Nephron (organoid): ENCODE results near the gene NUDCD2.
A peak's percentile ranks its signal among the peaks of the same experiment; 100 is the strongest.

Experiments used
- H3K27ac Mint-ChIP-seq, 3 experiments: 2 replicates each; pipeline ENCODE4 v1.8.0; 2020; ENCODE audit warnings: mixed read lengths in 3 of 3, mild to moderate bottlenecking in 2 of 3, moderate library complexity in 1 of 3
- H3K27me3 Mint-ChIP-seq: 2 replicates; pipeline ENCODE4 v1.8.0; 2021; ENCODE audit warnings: low read depth, mild to moderate bottlenecking, moderate library complexity, mixed read lengths
- H3K36me3 Mint-ChIP-seq: 2 replicates; pipeline ENCODE4 v1.8.0; 2020; ENCODE audit warnings: low read depth, mixed read lengths
- H3K4me1 Mint-ChIP-seq: 2 replicates; pipeline ENCODE4 v1.8.0; 2020; ENCODE audit warnings: mixed read lengths
- H3K4me3 Mint-ChIP-seq, 3 experiments: 2 replicates each; pipeline ENCODE4 v1.8.0; 2020; ENCODE audit warnings: mild to moderate bottlenecking in 3 of 3, mixed read lengths in 3 of 3, moderate library complexity in 2 of 3
- H3K9me3 Mint-ChIP-seq: 2 replicates; pipeline ENCODE4 v1.8.0; 2020; ENCODE audit warnings: mixed read lengths
- CTCF ChIP-seq, 3 experiments: fragments of 200-600 bp; sonication (generic); IDR thresholded peaks; one replicate each; pipeline ENCODE4 v1.5.0; 2021; ENCODE audit warnings: antibody characterized with exemption in 3 of 3; ENCODE audit not compliant: unreplicated experiment in 3 of 3

The NUDCD2 gene

GRCh38 chr5:163505368-163506094 lies 45.6 kb upstream of the NUDCD2 start, which contains the start of gene MAT2B:
MAT2B (plus strand) TSS chr5:163505619; CDS start chr5:163505687, 68 bp downstream.
- peak; percentile 29 to 66 (median 36) for TF ChIP-seq CTCF (IDR thresholded peaks at IDR 0.05; ENCODE audit: unreplicated experiment in 3 of 3)
- H3K27ac Mint-ChIP-seq, result peak within 1 kb of the TSS; percentile 99
- H3K27me3 Mint-ChIP-seq, result no peaks in the 10 kb centered on the region
- peak within 1 kb of the TSS; percentile 95 to 99 (median 96) for H3K4me3 Mint-ChIP-seq
- H3K36me3 Mint-ChIP-seq, result no peaks in the 10 kb centered on the region
- peaks cover 55% of the 10 kb centered on the region for H3K4me1 Mint-ChIP-seq
- no peaks in the 10 kb centered on the region for H3K9me3 Mint-ChIP-seq

GRCh38 chr5:163505049-163505367 lies 45.1 kb upstream of the NUDCD2 start:
- H3K27me3 Mint-ChIP-seq, result no peaks in the 10 kb centered on the region
- peak overlapping the region; percentile 99 for H3K27ac Mint-ChIP-seq

GRCh38 chr5:163504079-163504931 lies 44.4 kb upstream of the NUDCD2 start:
- Mint-ChIP-seq H3K27ac (peak overlapping the region; percentile 99), H3K27me3 (no peaks in the 10 kb centered on the region), H3K4me3 (peak overlapping the region; percentile 95 to 99 (median 96)), H3K9me3 (no peaks in the 10 kb centered on the region), H3K36me3 (no peaks in the 10 kb centered on the region), H3K4me1 (peaks cover 48% of the 10 kb centered on the region)
- no peak for TF ChIP-seq CTCF (IDR thresholded peaks at IDR 0.05; ENCODE audit: unreplicated experiment in 3 of 3)

More at GRCh38 chr5:163505049-163505367, 45.1 kb upstream of the NUDCD2 start:
- Mint-ChIP-seq H3K4me1 (peaks cover 54% of the 10 kb centered on the region), H3K4me3 (peak overlapping the region; percentile 95 to 99 (median 96)), H3K36me3 (no peaks in the 10 kb centered on the region), H3K9me3 (no peaks in the 10 kb centered on the region)
- TF ChIP-seq CTCF (IDR thresholded peaks at IDR 0.05; ENCODE audit: unreplicated experiment in 3 of 3), result no peak

- Mint-ChIP-seq H3K27me3 (no peaks in the 10 kb centered on the region), H3K9me3 (no peaks in the 10 kb centered on the region), H3K4me1 (peaks cover 43% of the 10 kb centered on the region), H3K36me3 (no peaks in the 10 kb centered on the region), H3K4me3 (peak overlapping the region; percentile 95 to 99 (median 96)), H3K27ac (peak overlapping the region; percentile 99)
- TF ChIP-seq CTCF (IDR thresholded peaks at IDR 0.05; ENCODE audit: unreplicated experiment in 3 of 3), result peak; percentile 28 to 43 (median 34)
Measured at GRCh38 chr5:163503106-163504078, 43.5 kb upstream of the NUDCD2 start.

DNA sequence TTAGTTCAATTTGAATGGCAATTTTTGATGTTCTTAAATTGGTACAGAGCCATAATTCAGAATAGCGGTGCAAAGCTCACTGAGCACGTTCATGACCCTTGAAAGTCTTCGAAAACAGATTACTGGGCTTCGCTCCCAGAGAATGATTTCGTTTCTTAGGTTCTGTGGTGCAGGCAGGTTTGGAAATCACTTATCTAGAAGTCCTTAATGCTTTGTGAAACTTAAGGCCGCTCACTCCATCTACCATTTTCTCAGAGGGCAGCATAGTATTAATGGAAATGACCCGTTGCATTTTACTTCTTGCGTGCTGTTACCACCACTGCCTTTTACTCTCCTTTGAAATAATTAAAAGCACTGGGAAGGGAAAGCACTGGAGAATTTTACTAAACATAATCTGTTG lies 42.6 kb upstream of the NUDCD2 start:
- H3K9me3 Mint-ChIP-seq, result no peaks in the 10 kb centered on the region
- peaks cover 34% of the 10 kb centered on the region for H3K4me1 Mint-ChIP-seq
- no peaks in the 10 kb centered on the region for H3K36me3 Mint-ChIP-seq
- peak overlapping the region; percentile 99 for H3K27ac Mint-ChIP-seq
- no peaks in the 10 kb centered on the region for H3K27me3 Mint-ChIP-seq
- peak overlapping the region; percentile 95 to 99 (median 96) for H3K4me3 Mint-ChIP-seq
- TF ChIP-seq CTCF (IDR thresholded peaks at IDR 0.05; ENCODE audit: unreplicated experiment in 3 of 3), result no peak
